ENCODE data around the gene SIGLEC6.
A peak's percentile ranks its signal among the peaks of the same experiment; 100 is the strongest.

Gene SIGLEC6

GRCh38 chr19:51477344-51477743, 54.1 kb downstream of the SIGLEC6 start:
- DNase-seq (ENCODE audit: low read depth, low spot score) = no peak

GRCh38 chr19:51476164-51476563, 55.3 kb downstream of the SIGLEC6 start:
- DNase-seq (ENCODE audit: low read depth, low spot score) = no peak

- DNase-seq (ENCODE audit: low read depth, low spot score) = peak; percentile 77
Observed at GRCh38 chr19:51473009-51473707, 58.3 kb downstream of the SIGLEC6 start.

- DNase-seq (ENCODE audit: low read depth, low spot score) = no peak
Observed at GRCh38 chr19:51472607-51473006, 58.9 kb downstream of the SIGLEC6 start.

GRCh38 chr19:51471527-51471926, 59.9 kb downstream of the SIGLEC6 start:
- DNase-seq (ENCODE audit: low read depth, low spot score) = no peak

GRCh38 chr19:51470966-51471365, 60.5 kb downstream of the SIGLEC6 start:
- no peak for DNase-seq (ENCODE audit: low read depth, low spot score)

- no peak for DNase-seq (ENCODE audit: low read depth, low spot score)
Observed at GRCh38 chr19:51469629-51470028, 61.8 kb downstream of the SIGLEC6 start.

GRCh38 chr19:51469162-51469561, 62.3 kb downstream of the SIGLEC6 start:
- DNase-seq (ENCODE audit: low read depth, low spot score) = no peak

- DNase-seq (ENCODE audit: low read depth, low spot score) = no peak
Observed at GRCh38 chr19:51468545-51468920, 62.9 kb downstream of the SIGLEC6 start.

- no peak for DNase-seq (ENCODE audit: low read depth, low spot score)
Observed at GRCh38 chr19:51467864-51468544, 63.5 kb downstream of the SIGLEC6 start.
